Esophagus muscularis mucosa (tissue), 4 donors: ENCODE measurements around the gene ZNF174. TPM values are rescaled to one million over a fixed set of nuclear protein-coding genes. Genes with fewer than 3 reads are reported as not detected.
A peak's percentile ranks its signal among the peaks of the same experiment; 100 is the strongest.

Source experiments
- DNase-seq: peaks from one replicate; pipeline ENCODE4 v3.0.0-alpha.2; 2017; ENCODE audit errors: extremely low spot score
- H3K27ac ChIP-seq, 4 donors: fragments of 200-600 bp; sonication (generic); replicated peaks in 1 of 4; 1 replicate in 3 of 4; 2 replicates in 1 of 4; pipeline ENCODE4 v1.5.1; 2016 to 2019; ENCODE audit warnings: mild to moderate bottlenecking in 1 of 4
- H3K27me3 ChIP-seq, 4 donors: fragments of 200-600 bp; sonication (generic); one replicate each; pipeline versions ENCODE4 v1.5.1 to v1.6.0; 2016 to 2019
- H3K36me3 ChIP-seq, 4 donors: fragments of 200-600 bp; sonication (generic); one replicate each; pipeline ENCODE4 v1.5.1; 2016 to 2019
- H3K4me1 ChIP-seq, 4 donors: fragments of 200-600 bp; sonication (generic); one replicate each; pipeline ENCODE4 v1.5.1; 2016 to 2019
- H3K4me3 ChIP-seq, 4 donors: fragments of 200-600 bp; sonication (generic); 1 replicate in 2 of 4; 2 replicates in 2 of 4; pipeline ENCODE4 v1.5.1; 2016 to 2019; ENCODE audit warnings: mild to moderate bottlenecking in 4 of 4, moderate library complexity in 1 of 4
- H3K9me3 ChIP-seq, 4 donors: fragments of 200-600 bp; sonication (generic); 1 replicate in 3 of 4; 2 replicates in 1 of 4; pipeline ENCODE4 v1.5.1; 2016 to 2019
- CTCF ChIP-seq, 3 experiments: fragments of 200-600 bp in 2 of 3; fragments of 450-650 bp in 1 of 3; sonication (generic) in 2 of 3; IDR thresholded peaks; one replicate each; pipeline ENCODE4 v1.5.1; 2017 to 2019; ENCODE audit warnings: antibody characterized with exemption in 3 of 3, mild to moderate bottlenecking in 2 of 3, moderate library complexity in 1 of 3
- EP300 ChIP-seq: sonication (generic); formaldehyde crosslinking; IDR thresholded peaks from one replicate; pipeline ENCODE4 v1.6.1; 2017; ENCODE audit warnings: antibody characterized with exemption
- POLR2A ChIP-seq: fragments of 450-650 bp; IDR thresholded peaks from one replicate; pipeline ENCODE4 v1.6.1; 2017; ENCODE audit warnings: antibody characterized with exemption, moderate library complexity, mild to moderate bottlenecking, low read depth
- POLR2AphosphoS5 ChIP-seq, 2 donors: sonication (generic); formaldehyde crosslinking; IDR thresholded peaks; one replicate each; pipeline ENCODE4 v1.6.1; 2017; ENCODE audit warnings: antibody characterized with exemption in 2 of 2
- WGBS: methylation state at CpG from one replicate; pipeline ENCODE4 v1.1.5; 2018; 5-methylcytosine and 5-hydroxymethylcytosine counted together
- intact Hi-C: fragments of 100-400 bp; cut with DNase I; formaldehyde crosslinking; loops from one replicate; pipeline ENCODE4 v1.15.1; 2023
- total RNA-seq, 4 donors: library from RNA; depleted of rRNA; stranded (reverse); fragments of >200 nt; gene quantifications; one replicate each; pipeline versions ENCODE4 v1.1.0 to v1.2.1, GENCODE V29; 2016

The ZNF174 gene
- total RNA-seq, 4 donors from 2014 or later, result 8.9 to 23.2 (median 16.4) TPM

- peak overlapping the region; percentile 13 to 46 (median 36) for H3K4me3 ChIP-seq
These were observed 30.8 kb downstream of the ZNF174 start for GRCh38 chr16:3431779-3432219.

GRCh38 chr16:3434373-3434772 is 33.4 kb downstream of the ZNF174 start:
- intact Hi-C loops, result no loop called here

More at GRCh38 chr16:3431779-3432219, 30.8 kb downstream of the ZNF174 start:
- no peaks in the 10 kb centered on the region for H3K4me1 ChIP-seq
- intact Hi-C loops, result no loop called here
- H3K27ac ChIP-seq, result no peak overlapping the region
- H3K9me3 ChIP-seq, result peaks cover 0 to 6% (median 0%) of the 10 kb centered on the region in 4 donors
- WGBS, result 72% methylated on average over 22 of the region's 26 CpGs
- peaks cover 0 to 24% (median 15%) of the 10 kb centered on the region in 4 donors for H3K36me3 ChIP-seq
- no peaks in the 10 kb centered on the region for H3K27me3 ChIP-seq
- no peak for TF ChIP-seq POLR2A
- TF ChIP-seq POLR2AphosphoS5 (IDR thresholded peaks at IDR 0.05), result no peak
- no peak for TF ChIP-seq EP300
- no peak for DNase-seq

GRCh38 chr16:3439637-3440036 is 38.6 kb downstream of the ZNF174 start:
- H3K36me3 ChIP-seq, result peaks cover 4 to 42% (median 21%) of the 10 kb centered on the region in 4 donors
- TF ChIP-seq POLR2A (no peak), EP300 (no peak), CTCF (IDR thresholded peaks at IDR 0.05) (no peak), POLR2AphosphoS5 (IDR thresholded peaks at IDR 0.05) (no peak)
- 88% methylated on average over 4 of the region's 4 CpGs for WGBS
- intact Hi-C loops, result loop anchor here (5.0 kb wide), 1 partner anchor 37 kb away; the partner anchor contains the start of genes ZNF174 and ZSCAN32
- peaks cover 0 to 24% (median 4%) of the 10 kb centered on the region in 4 donors for H3K9me3 ChIP-seq
- no peak overlapping the region for H3K4me3 ChIP-seq
- no peak overlapping the region for H3K27ac ChIP-seq
- DNase-seq, result no peak
- peaks cover 0 to 5% (median 0%) of the 10 kb centered on the region in 4 donors for H3K27me3 ChIP-seq
- peaks cover 3 to 18% (median 11%) of the 10 kb centered on the region in 4 donors for H3K4me1 ChIP-seq

More at GRCh38 chr16:3434373-3434772, 33.4 kb downstream of the ZNF174 start:
- H3K4me3 ChIP-seq, result no peak overlapping the region
- peaks cover 0 to 37% (median 22%) of the 10 kb centered on the region in 4 donors for H3K36me3 ChIP-seq
- no peak for DNase-seq
- peaks cover 0 to 5% (median 0%) of the 10 kb centered on the region in 4 donors for H3K27me3 ChIP-seq
- H3K27ac ChIP-seq, result no peak overlapping the region
- H3K4me1 ChIP-seq, result no peaks in the 10 kb centered on the region
- TF ChIP-seq CTCF (IDR thresholded peaks at IDR 0.05) (no peak), POLR2A (no peak), EP300 (no peak), POLR2AphosphoS5 (IDR thresholded peaks at IDR 0.05) (no peak)
- peaks cover 0 to 14% (median 3%) of the 10 kb centered on the region in 4 donors for H3K9me3 ChIP-seq

- peak; percentile 93 for DNase-seq
- TF ChIP-seq CTCF (IDR thresholded peaks at IDR 0.05) (no peak), POLR2AphosphoS5 (IDR thresholded peaks at IDR 0.05) (peak; percentile 62 to 69)
- Histone ChIP-seq H3K27ac (peak within 1 kb of the TSS; percentile 63 to 78 (median 74)), H3K27me3 (no peaks in the 10 kb centered on the region), H3K36me3 (peaks cover 4 to 28% (median 13%) of the 10 kb centered on the region in 4 donors), H3K4me1 (peaks cover 6 to 19% (median 15%) of the 10 kb centered on the region in 4 donors), H3K4me3 (peak within 1 kb of the TSS; percentile 56 to 64 (median 60)), H3K9me3 (peaks cover 0 to 24% (median 4%) of the 10 kb centered on the region in 4 donors)
- WGBS, result 38% methylated on average over 56 of the region's 61 CpGs
- intact Hi-C loops, result loop anchor here (5.0 kb wide), 1 partner anchor 41 kb away; the partner anchor contains the start of genes ZNF174 and ZSCAN32
These were observed 42.4 kb downstream of the ZNF174 start, which contains the start of the genes NAA60 and ZNF597 for GRCh38 chr16:3443108-3444031. TSS of gene NAA60 (plus strand) at chr16:3443680. CDS start at chr16:3476228, 32,548 bp downstream. TSS of gene ZNF597 (minus strand) at chr16:3443504. CDS start at chr16:3443153, 351 bp downstream.

GRCh38 chr16:3444032-3444388 is 43.0 kb downstream of the ZNF174 start:
- H3K9me3 ChIP-seq, result peaks cover 0 to 19% (median 3%) of the 10 kb centered on the region in 4 donors
- H3K4me1 ChIP-seq, result peaks cover 6 to 19% (median 15%) of the 10 kb centered on the region in 4 donors
- no peak for TF ChIP-seq CTCF (IDR thresholded peaks at IDR 0.05)
- TF ChIP-seq POLR2A, result no peak
- no peak for TF ChIP-seq EP300
- no peak for TF ChIP-seq POLR2AphosphoS5 (IDR thresholded peaks at IDR 0.05)
- intact Hi-C loops, result loop anchor here (5.0 kb wide), 1 partner anchor 42 kb away; the partner anchor contains the start of genes ZNF174 and ZSCAN32
- 71% methylated on average over 10 of the region's 10 CpGs for WGBS
- no peaks in the 10 kb centered on the region for H3K27me3 ChIP-seq
- peaks cover 4 to 31% (median 15%) of the 10 kb centered on the region in 4 donors for H3K36me3 ChIP-seq
- H3K27ac ChIP-seq, result peak overlapping the region; percentile 63 to 78 (median 74)
- no peak for DNase-seq
- peak overlapping the region; percentile 56 to 64 (median 60) for H3K4me3 ChIP-seq
